Activated naive CD8-positive, alpha-beta T cell treated with anti-CD3 and anti-CD28 coated beads, Interleukin-2, amount 10 ng/mL, durations not matched to agents 7 days and 5 days (primary cell): ENCODE results near the gene ITPK1. TPM values are rescaled to one million over a fixed set of nuclear protein-coding genes. Genes with fewer than 3 reads are reported as not detected.

Source experiments
- ATAC-seq: fragments of 150-1000 bp; cut with Tn5 transposase; one replicate; pipeline ENCODE4 v1.10.0; 2021; ENCODE audit warnings: low read depth, moderate library complexity
- POLR2A ChIA-PET: fragments of 350-600 bp; sonication (Branson Sonifier 250); formaldehyde crosslinking; loops from one replicate; lab custom pipeline; 2021; ENCODE audit warnings: antibody characterized with exemption; lab: Charles Lee
- DNase-seq: peaks from one replicate; pipeline ENCODE4 v3.0.0; 2021
- H3K27ac Mint-ChIP-seq: one replicate; pipeline ENCODE4 v1.8.0; 2022; ENCODE audit warnings: mild to moderate bottlenecking, mixed read lengths
- H3K27me3 Mint-ChIP-seq: one replicate; pipeline ENCODE4 v1.8.0; 2022; ENCODE audit warnings: mild to moderate bottlenecking, moderate library complexity, mixed read lengths
- H3K36me3 Mint-ChIP-seq: one replicate; pipeline ENCODE4 v1.8.0; 2021; ENCODE audit warnings: mild to moderate bottlenecking, mixed read lengths
- H3K4me1 Mint-ChIP-seq: one replicate; pipeline ENCODE4 v1.8.0; 2021; ENCODE audit warnings: mixed read lengths
- H3K4me3 Mint-ChIP-seq: one replicate; pipeline ENCODE4 v1.8.0; 2022; ENCODE audit warnings: mild to moderate bottlenecking, moderate library complexity, mixed read lengths
- H3K9me3 Mint-ChIP-seq: one replicate; pipeline ENCODE4 v1.8.0; 2021; ENCODE audit warnings: mixed read lengths
- total RNA-seq, 2 experiments: library from RNA; stranded (reverse); gene quantifications; one replicate each; pipeline ENCODE4 v1.2.3, GENCODE V29; 2021

Gene ITPK1
- total RNA-seq, 2 experiments from 2014 or later: 89.5 to 94.1 TPM

GRCh38 chr14:93024493-93024892, 91.2 kb downstream of the ITPK1 start:
- Mint-ChIP-seq H3K4me3 (no peak overlapping the region), H3K9me3 (no peaks in the 10 kb centered on the region), H3K27me3 (no peaks in the 10 kb centered on the region), H3K27ac (no peak overlapping the region), H3K4me1 (peaks cover 33% of the 10 kb centered on the region), H3K36me3 (peaks cover 16% of the 10 kb centered on the region)
- no peak for ATAC-seq
- POLR2A ChIA-PET: no interaction called here
- no peak for DNase-seq

GRCh38 chr14:93023802-93024434, 91.8 kb downstream of the ITPK1 start:
- Mint-ChIP-seq H3K9me3 (no peaks in the 10 kb centered on the region), H3K27ac (no peak overlapping the region), H3K27me3 (no peaks in the 10 kb centered on the region), H3K36me3 (peaks cover 16% of the 10 kb centered on the region), H3K4me1 (peaks cover 31% of the 10 kb centered on the region), H3K4me3 (no peak overlapping the region)
- no peak for ATAC-seq
- DNase-seq: no peak
- POLR2A ChIA-PET: no interaction called here

GRCh38 chr14:93023039-93023438, 92.7 kb downstream of the ITPK1 start:
- Mint-ChIP-seq H3K4me3 (no peak overlapping the region), H3K27me3 (no peaks in the 10 kb centered on the region), H3K27ac (peak overlapping the region; percentile 36), H3K4me1 (peaks cover 31% of the 10 kb centered on the region), H3K9me3 (no peaks in the 10 kb centered on the region), H3K36me3 (peaks cover 16% of the 10 kb centered on the region)
- ATAC-seq (no peak), DNase-seq (no peak)
- POLR2A ChIA-PET: no interaction called here

GRCh38 chr14:93019970-93020369, 95.8 kb downstream of the ITPK1 start:
- H3K4me3 Mint-ChIP-seq: no peak overlapping the region
- ATAC-seq: no peak
- H3K27me3 Mint-ChIP-seq: no peaks in the 10 kb centered on the region
- H3K27ac Mint-ChIP-seq: no peak overlapping the region
- POLR2A ChIA-PET: no interaction called here
- DNase-seq: no peak
- H3K4me1 Mint-ChIP-seq: peaks cover 19% of the 10 kb centered on the region
- H3K36me3 Mint-ChIP-seq: peaks cover 12% of the 10 kb centered on the region
- H3K9me3 Mint-ChIP-seq: no peaks in the 10 kb centered on the region

GRCh38 chr14:93019367-93019843, 96.3 kb downstream of the ITPK1 start:
- POLR2A ChIA-PET: no interaction called here
- no peak overlapping the region for H3K27ac Mint-ChIP-seq
- H3K27me3 Mint-ChIP-seq: no peaks in the 10 kb centered on the region
- H3K4me3 Mint-ChIP-seq: no peak overlapping the region
- H3K9me3 Mint-ChIP-seq: no peaks in the 10 kb centered on the region
- H3K4me1 Mint-ChIP-seq: peaks cover 18% of the 10 kb centered on the region
- H3K36me3 Mint-ChIP-seq: peaks cover 10% of the 10 kb centered on the region
- ATAC-seq: no peak
- DNase-seq: no peak

GRCh38 chr14:93018366-93018765, 97.4 kb downstream of the ITPK1 start:
- DNase-seq (no peak), ATAC-seq (no peak)
- POLR2A ChIA-PET: no interaction called here
- Mint-ChIP-seq H3K4me3 (no peak overlapping the region), H3K27me3 (no peaks in the 10 kb centered on the region), H3K4me1 (peaks cover 21% of the 10 kb centered on the region), H3K36me3 (peaks cover 10% of the 10 kb centered on the region), H3K27ac (no peak overlapping the region), H3K9me3 (no peaks in the 10 kb centered on the region)

GRCh38 chr14:93017898-93018297, 97.8 kb downstream of the ITPK1 start:
- POLR2A ChIA-PET: no interaction called here
- no peak for DNase-seq
- Mint-ChIP-seq H3K36me3 (peaks cover 7% of the 10 kb centered on the region), H3K4me1 (peaks cover 21% of the 10 kb centered on the region), H3K9me3 (no peaks in the 10 kb centered on the region), H3K4me3 (no peak overlapping the region), H3K27me3 (no peaks in the 10 kb centered on the region), H3K27ac (no peak overlapping the region)
- no peak for ATAC-seq

- no peak for DNase-seq
- Mint-ChIP-seq H3K27ac (no peak overlapping the region), H3K4me1 (peaks cover 21% of the 10 kb centered on the region), H3K4me3 (no peak overlapping the region), H3K27me3 (no peaks in the 10 kb centered on the region), H3K36me3 (peaks cover 6% of the 10 kb centered on the region), H3K9me3 (no peaks in the 10 kb centered on the region)
- no peak for ATAC-seq
- POLR2A ChIA-PET: no interaction called here
These were observed 98.4 kb downstream of the ITPK1 start for GRCh38 chr14:93017301-93017797.

- H3K4me3 Mint-ChIP-seq: no peak overlapping the region
- DNase-seq (no peak), ATAC-seq (no peak)
- no peaks in the 10 kb centered on the region for H3K27me3 Mint-ChIP-seq
- H3K9me3 Mint-ChIP-seq: no peaks in the 10 kb centered on the region
- H3K27ac Mint-ChIP-seq: no peak overlapping the region
- H3K4me1 Mint-ChIP-seq: peaks cover 21% of the 10 kb centered on the region
- POLR2A ChIA-PET: no interaction called here
- peaks cover 3% of the 10 kb centered on the region for H3K36me3 Mint-ChIP-seq
These were observed 99.4 kb downstream of the ITPK1 start for GRCh38 chr14:93016275-93016845.

- peaks cover 15% of the 10 kb centered on the region for H3K4me1 Mint-ChIP-seq
- no peaks in the 10 kb centered on the region for H3K9me3 Mint-ChIP-seq
- H3K27me3 Mint-ChIP-seq: no peaks in the 10 kb centered on the region
- H3K27ac Mint-ChIP-seq: no peak overlapping the region
- H3K36me3 Mint-ChIP-seq: peaks cover 3% of the 10 kb centered on the region
- DNase-seq (no peak), ATAC-seq (no peak)
- H3K4me3 Mint-ChIP-seq: no peak overlapping the region
- POLR2A ChIA-PET: interaction anchor here (1.2 kb wide), 1 partner anchor 9 kb away, joined by 3 read pairs; no protein-coding TSS in a partner anchor
These were observed 100.2 kb downstream of the ITPK1 start for GRCh38 chr14:93015505-93015904.

GRCh38 chr14:93015064-93015463, 100.7 kb downstream of the ITPK1 start:
- peaks cover 12% of the 10 kb centered on the region for H3K4me1 Mint-ChIP-seq
- H3K36me3 Mint-ChIP-seq: peaks cover 3% of the 10 kb centered on the region
- H3K4me3 Mint-ChIP-seq: no peak overlapping the region
- H3K27ac Mint-ChIP-seq: no peak overlapping the region
- H3K9me3 Mint-ChIP-seq: no peaks in the 10 kb centered on the region
- DNase-seq (no peak), ATAC-seq (no peak)
- POLR2A ChIA-PET: interaction anchor here (1.2 kb wide), 1 partner anchor 9 kb away, joined by 3 read pairs; no protein-coding TSS in a partner anchor
- H3K27me3 Mint-ChIP-seq: no peaks in the 10 kb centered on the region

- ATAC-seq (no peak), DNase-seq (no peak)
- H3K27me3 Mint-ChIP-seq: no peaks in the 10 kb centered on the region
- POLR2A ChIA-PET: interaction anchor here (1.2 kb wide), 1 partner anchor 8 kb away, joined by 3 read pairs; no protein-coding TSS in a partner anchor
- peak overlapping the region; percentile 80 for H3K27ac Mint-ChIP-seq
- H3K4me1 Mint-ChIP-seq: peaks cover 12% of the 10 kb centered on the region
- no peak overlapping the region for H3K4me3 Mint-ChIP-seq
- no peaks in the 10 kb centered on the region for H3K9me3 Mint-ChIP-seq
- peaks cover 3% of the 10 kb centered on the region for H3K36me3 Mint-ChIP-seq
These were observed 101.4 kb downstream of the ITPK1 start for GRCh38 chr14:93014058-93015023.
